H1 (cell line): Measurements from ENCODE around the gene THBD. TPM values are rescaled to one million over a fixed set of nuclear protein-coding genes. Genes with fewer than 3 reads are reported as not detected.

Experiments used
- CTCF ChIA-PET: fragments of 300-600 bp; sonication (Branson Sonifier 250); formaldehyde crosslinking; loops from one replicate; lab custom pipeline; 2021; ENCODE audit not compliant: partially characterized antibody; lab: Charles Lee
- POLR2A ChIA-PET: fragments of 300-600 bp; sonication (Branson Sonifier 250); formaldehyde crosslinking; loops from one replicate; lab custom pipeline; 2021; ENCODE audit warnings: inconsistent platforms; ENCODE audit not compliant: partially characterized antibody; lab: Charles Lee
- DNase-seq, 2 experiments: peaks; one replicate each; pipeline versions ENCODE4 v3.0.0 to v3.0.0-alpha.2; 2010 to 2022; ENCODE audit warnings: low spot score in 2 of 2, low read depth in 1 of 2, mixed read lengths in 1 of 2
- FAIRE-seq: peaks from 2 replicates; lab custom pipeline; 2011; peaks lifted over from hg19 to GRCh38; lab: Jason Lieb, UNC
- H2AFZ ChIP-seq: 2 replicates; pipeline ENCODE4 v1.8.1; 2012; ENCODE audit warnings: low read length, inconsistent platforms
- H2AK5ac ChIP-seq: 2 replicates; pipeline ENCODE4 v1.6.1; 2013; ENCODE audit warnings: low read depth, low read length
- H2BK120ac ChIP-seq: replicated peaks from 2 replicates; pipeline ENCODE3; 2013; ENCODE audit warnings: low read depth, low read length, inconsistent platforms
- H2BK12ac ChIP-seq: 2 replicates; pipeline ENCODE4 v1.6.1; 2013; ENCODE audit warnings: low read depth, low read length
- H2BK15ac ChIP-seq: 2 replicates; pipeline ENCODE4 v1.6.1; 2013; ENCODE audit warnings: low read length
- H2BK20ac ChIP-seq: 2 replicates; pipeline ENCODE4 v1.6.1; 2013; ENCODE audit warnings: low read length
- H2BK5ac ChIP-seq: 2 replicates; pipeline ENCODE4 v1.6.1; 2013; ENCODE audit warnings: low read depth, low read length
- H3K14ac ChIP-seq: 2 replicates; pipeline ENCODE4 v1.6.1; 2013; ENCODE audit warnings: inconsistent platforms; ENCODE audit not compliant: insufficient read length
- H3K18ac ChIP-seq: 2 replicates; pipeline ENCODE4 v1.6.1; 2013; ENCODE audit warnings: low read length; ENCODE audit errors: extremely low read depth
- H3K23ac ChIP-seq: 2 replicates; pipeline ENCODE4 v1.6.1; 2013; ENCODE audit warnings: inconsistent platforms; ENCODE audit not compliant: insufficient read length
- H3K23me2 ChIP-seq: 2 replicates; pipeline ENCODE4 v1.6.1; 2013; ENCODE audit warnings: low read depth, low read length
- H3K27ac ChIP-seq: 2 replicates; pipeline ENCODE4 v1.6.1; 2011; ENCODE audit warnings: low read depth, low read length, inconsistent platforms
- H3K27me3 ChIP-seq, 4 experiments: replicated peaks in 1 of 4; 1 replicate in 1 of 4; 2 replicates in 3 of 4; pipeline versions ENCODE4 v1.6.1 to v1.8.1; 2011 to 2013; ENCODE audit warnings: low read length in 3 of 4, mild to moderate bottlenecking in 3 of 4, inconsistent platforms in 2 of 4, mixed read lengths in 2 of 4, moderate library complexity in 1 of 4; ENCODE audit not compliant: control insufficient read depth in 3 of 4, insufficient read depth in 3 of 4; ENCODE audit errors: extremely low read depth in 1 of 4
- H3K36me3 ChIP-seq, 4 experiments: 2 replicates each; pipeline versions ENCODE4 v1.6.1 to v1.8.1; 2011 to 2013; ENCODE audit warnings: mild to moderate bottlenecking in 4 of 4, low read length in 3 of 4, moderate library complexity in 2 of 4, control low read depth in 1 of 4, inconsistent platforms in 1 of 4; ENCODE audit not compliant: insufficient read depth in 4 of 4, control insufficient read depth in 2 of 4
- H3K4ac ChIP-seq: replicated peaks from 2 replicates; pipeline ENCODE3; 2013; ENCODE audit warnings: low read length, low read depth, mixed read lengths, inconsistent platforms; ENCODE audit not compliant: insufficient read length
- H3K4me1 ChIP-seq, 4 experiments: replicated peaks in 1 of 4; 1 replicate in 1 of 4; 2 replicates in 3 of 4; pipeline versions ENCODE4 v1.6.1 to v1.8.1; 2011 to 2013; ENCODE audit warnings: low read length in 3 of 4, inconsistent platforms in 2 of 4, mixed read lengths in 1 of 4; ENCODE audit not compliant: insufficient read depth in 4 of 4, control insufficient read depth in 3 of 4
- H3K4me2 ChIP-seq, 2 experiments: 2 replicates each; pipeline versions ENCODE4 v1.6.1 to v1.8.1; 2011 to 2013; ENCODE audit warnings: low read depth in 2 of 2, low read length in 2 of 2, control low read depth in 1 of 2, inconsistent platforms in 1 of 2, mild to moderate bottlenecking in 1 of 2; ENCODE audit not compliant: insufficient read depth in 1 of 2
- H3K4me3 ChIP-seq, 4 experiments: fragments of 200-600, 300-600 bp in 1 of 4; sonication (generic), shearing (Covaris generic), sonication (Bioruptor Twin) in 1 of 4; 2 replicates each; pipeline versions ENCODE4 v1.5.1 to v1.8.1; 2011 to 2016; ENCODE audit warnings: low read length in 4 of 4, low read depth in 3 of 4, control low read depth in 2 of 4, inconsistent platforms in 2 of 4, mild to moderate bottlenecking in 2 of 4, mixed read lengths in 1 of 4, moderate library complexity in 1 of 4; ENCODE audit not compliant: insufficient read depth in 2 of 4; ENCODE audit errors: extremely low read depth in 1 of 4
- H3K56ac ChIP-seq: replicated peaks from 2 replicates; pipeline ENCODE3; 2013; ENCODE audit warnings: low read depth, mild to moderate bottlenecking, mixed read lengths, low read length, inconsistent platforms; ENCODE audit not compliant: insufficient read length
- H3K79me1 ChIP-seq: 2 replicates; pipeline ENCODE4 v1.6.1; 2013; ENCODE audit warnings: low read depth, low read length, control low read depth
- H3K79me2 ChIP-seq, 2 experiments: 2 replicates each; pipeline versions ENCODE4 v1.6.1 to v1.8.1; 2012 to 2013; ENCODE audit warnings: low read length in 2 of 2, mild to moderate bottlenecking in 2 of 2, inconsistent platforms in 1 of 2; ENCODE audit not compliant: insufficient read depth in 2 of 2, control insufficient read depth in 1 of 2
- H3K9ac ChIP-seq, 4 experiments: replicated peaks in 1 of 4; 1 replicate in 1 of 4; 2 replicates in 3 of 4; pipeline versions ENCODE4 v1.6.1 to v1.8.1; 2011 to 2013; ENCODE audit warnings: low read depth in 3 of 4, low read length in 3 of 4, control low read depth in 2 of 4, mild to moderate bottlenecking in 2 of 4, moderate library complexity in 2 of 4, inconsistent platforms in 1 of 4; ENCODE audit errors: extremely low read depth in 1 of 4
- H3K9me3 ChIP-seq, 2 experiments: 2 replicates each; pipeline versions ENCODE4 v1.6.1 to v1.8.1; 2012 to 2013; ENCODE audit warnings: mild to moderate bottlenecking in 2 of 2, moderate library complexity in 2 of 2, control low read depth in 1 of 2, inconsistent platforms in 1 of 2, low read depth in 1 of 2, low read length in 1 of 2, mixed read lengths in 1 of 2; ENCODE audit not compliant: insufficient read depth in 2 of 2
- H4K20me1 ChIP-seq, 2 experiments: replicated peaks in 1 of 2; 2 replicates each; pipeline versions ENCODE3 to v1.8.1; 2011 to 2013; ENCODE audit warnings: inconsistent platforms in 2 of 2, low read length in 2 of 2, mild to moderate bottlenecking in 1 of 2; ENCODE audit not compliant: insufficient read depth in 2 of 2, control insufficient read depth in 1 of 2
- H4K5ac ChIP-seq: 2 replicates; pipeline ENCODE4 v1.6.1; 2013; ENCODE audit warnings: low read length, low read depth, mixed read lengths, inconsistent platforms; ENCODE audit not compliant: insufficient read length
- H4K8ac ChIP-seq: 2 replicates; pipeline ENCODE4 v1.8.0; 2013; ENCODE audit warnings: mild to moderate bottlenecking, moderate library complexity, low read length, inconsistent platforms; ENCODE audit not compliant: insufficient read depth; ENCODE audit errors: extremely low read depth
- H4K91ac ChIP-seq: replicated peaks from 2 replicates; pipeline ENCODE3; 2013; ENCODE audit warnings: low read length, mixed read lengths, inconsistent platforms; ENCODE audit not compliant: insufficient read length
- EGR1 ChIP-seq: IDR thresholded peaks from 2 replicates; pipeline ENCODE4 v1.6.1; 2011; ENCODE audit warnings: low read depth, low read length, borderline replicate concordance
- EZH2 ChIP-seq: fragments of 200-600 bp; sonication (generic); IDR thresholded peaks from 2 replicates; pipeline ENCODE4 v1.7.1; 2012; ENCODE audit warnings: low read depth, mild to moderate bottlenecking, moderate library complexity, low read length, inconsistent platforms; ENCODE audit not compliant: severe bottlenecking
- GABPA ChIP-seq: IDR thresholded peaks from 2 replicates; pipeline ENCODE4 v1.6.1; 2011; ENCODE audit warnings: mild to moderate bottlenecking, low read length, moderate library complexity, borderline replicate concordance; ENCODE audit not compliant: insufficient read depth
- JUN ChIP-seq: IDR thresholded peaks from 2 replicates; pipeline ENCODE4 v1.6.1; 2011; ENCODE audit warnings: low read depth, mild to moderate bottlenecking, improper control_type of control experiment, low read length
- KDM4A ChIP-seq: IDR thresholded peaks from one replicate; pipeline ENCODE4 v1.7.1; 2012; ENCODE audit warnings: low read depth, mild to moderate bottlenecking, moderate library complexity, low read length, inconsistent platforms; ENCODE audit not compliant: severe bottlenecking
- POLR2A ChIP-seq, 2 experiments: IDR thresholded peaks; 1 replicate in 1 of 2; 2 replicates in 1 of 2; pipeline ENCODE4 v1.6.1; 2011; ENCODE audit warnings: low read depth in 2 of 2, low read length in 2 of 2, mild to moderate bottlenecking in 2 of 2; ENCODE audit errors: control extremely low read depth in 1 of 2
- RNF2 ChIP-seq: fragments of 200-900, 300-1000 bp; sonication (generic); IDR thresholded peaks from 2 replicates; pipeline ENCODE4 v1.7.1; 2016; ENCODE audit warnings: borderline replicate concordance, low read depth, mild to moderate bottlenecking, antibody characterized with exemption, low read length; ENCODE audit not compliant: poor library complexity, severe bottlenecking; ENCODE audit errors: missing control alignments
- SAP30 ChIP-seq: fragments of 300-600 bp; sonication (generic); IDR thresholded peaks from 2 replicates; pipeline ENCODE4 v1.7.1; 2012; ENCODE audit warnings: low read length, moderate library complexity, mild to moderate bottlenecking, inconsistent platforms; ENCODE audit not compliant: insufficient read depth, insufficient replicate concordance
- SIN3A ChIP-seq, 2 experiments: IDR thresholded peaks in 1 of 2; conservative IDR thresholded peaks in 1 of 2; 2 replicates each; pipeline ENCODE4 v1.6.1; 2011 to 2012; ENCODE audit warnings: low read length in 2 of 2, improper control_type of control experiment in 1 of 2, low read depth in 1 of 2, mild to moderate bottlenecking in 1 of 2
- SIX5 ChIP-seq: IDR thresholded peaks from 2 replicates; pipeline ENCODE4 v1.6.1; 2011; ENCODE audit warnings: mild to moderate bottlenecking, low read depth, low read length
- SP1 ChIP-seq: IDR thresholded peaks from 2 replicates; pipeline ENCODE4 v1.6.1; 2011; ENCODE audit warnings: low read depth, low read length
- TBP ChIP-seq: IDR thresholded peaks from 2 replicates; pipeline ENCODE4 v1.6.1; 2011; ENCODE audit warnings: low read depth, low read length, improper control_type of control experiment
- WGBS, 2 experiments: shearing (Covaris generic) in 1 of 2; methylation state at CpG; one replicate each; pipeline versions ENCODE4 v1.1.6 to v1.1.7; 2013 to 2015; ENCODE audit warnings: low lambda C conversion rate in 2 of 2, mixed read lengths in 2 of 2, inconsistent platforms in 1 of 2, low coverage in 1 of 2, missing lambda C conversion rate in 1 of 2; ENCODE audit not compliant: insufficient replicate concordance in 2 of 2, insufficient coverage in 1 of 2, insufficient read length in 1 of 2; ENCODE audit errors: extremely low coverage in 1 of 2, missing lambda C conversion rate in 1 of 2; 5-methylcytosine and 5-hydroxymethylcytosine counted together
- polyA plus RNA-seq, 7 experiments: library from polyadenylated mRNA; depleted of rRNA in 3 of 7; stranded (reverse) in 5 of 7; unstranded in 2 of 7; fragments of >200 nt in 5 of 7; fragments of 200-250 nt in 2 of 7; gene quantifications; 1 replicate in 5 of 7; 2 replicates in 1 of 7; 4 replicates in 1 of 7; pipeline versions ENCODE4 v1.2.1 to v1.2.3, GENCODE V29; 2011 to 2013; ENCODE audit warnings: missing spikeins in 2 of 7, mixed read lengths in 2 of 7
- total RNA-seq: library from RNA; stranded (reverse); fragmentation: NEBNext Ultra II Directional; extraction: Animal tissue kit (Norgen Biotek cat#: 25700); gene quantifications from 2 replicates; pipeline ENCODE4 v1.2.1, GENCODE V29; 2021

The THBD gene
- total and polyA plus RNA-seq, 2 of the 8 experiments (the other 6 are each of a cell fraction or from before 2014, with no cell fraction given), result 0.21 to 0.43 TPM

DNA sequence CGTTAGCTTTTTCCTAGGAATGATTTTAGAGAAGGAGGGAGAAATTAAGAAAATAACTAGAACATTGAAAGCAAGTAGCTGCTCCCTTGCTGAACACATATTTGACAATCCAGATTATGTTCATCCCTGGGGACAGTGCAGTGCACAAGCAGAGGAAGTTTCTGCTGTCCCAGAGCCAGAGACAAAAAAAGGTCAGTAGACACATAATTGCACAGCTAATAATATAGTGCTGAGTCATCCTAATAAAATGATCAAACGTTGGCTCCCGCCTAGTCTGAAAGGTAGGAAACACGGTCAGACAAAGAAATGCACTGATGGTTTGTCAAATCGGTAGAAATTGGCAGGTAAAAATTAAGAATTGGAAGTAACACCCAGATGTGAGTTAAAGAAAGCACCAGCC, 36.0 kb downstream of the THBD start:
- H3K23me2 ChIP-seq, result no peaks in the 10 kb centered on the region
- ChIA-PET POLR2A (no interaction called here), CTCF (interaction anchor here (0.7 to 1.1 kb wide), 3 partner anchors 188 to 328 kb away, joined by 3 to 5 read pairs (median 3); no protein-coding TSS in a partner anchor)
- H3K79me1 ChIP-seq, result no peaks in the 10 kb centered on the region
- H2BK120ac ChIP-seq, result no peak overlapping the region
- DNase-seq (no peak), FAIRE-seq (no peak)
- H3K4me3 ChIP-seq, result no peak overlapping the region
- H2BK20ac ChIP-seq, result no peak overlapping the region
- no peak overlapping the region for H2AK5ac ChIP-seq
- H3K36me3 ChIP-seq, result no peaks in the 10 kb centered on the region
- no peak overlapping the region for H4K5ac ChIP-seq
- H3K4ac ChIP-seq, result no peak overlapping the region
- H3K4me2 ChIP-seq, result no peak overlapping the region
- no peak overlapping the region for H3K14ac ChIP-seq
- WGBS, 2 experiments, result 86% methylated on average over 5 of the region's 5 CpGs; no CpG with 5 or more reads in 1 of the 2 experiments
- H2AFZ ChIP-seq, result no peak overlapping the region
- H4K20me1 ChIP-seq, result no peaks in the 10 kb centered on the region
- no peaks in the 10 kb centered on the region for H3K79me2 ChIP-seq
- no peaks in the 10 kb centered on the region for H3K4me1 ChIP-seq
- no peak overlapping the region for H4K91ac ChIP-seq
- H3K9ac ChIP-seq, result no peak overlapping the region
- H4K8ac ChIP-seq, result no peak overlapping the region
- H2BK12ac ChIP-seq, result no peak overlapping the region
- H2BK5ac ChIP-seq, result no peak overlapping the region
- TF ChIP-seq EZH2 (no peak), SIX5 (no peak), JUN (no peak), KDM4A (no peak), POLR2A (IDR thresholded peaks at IDR 0.05; ENCODE audit: control extremely low read depth in 1 of 2, low read depth in 2 of 2, low read length in 2 of 2) (no peak), SAP30 (no peak), SP1 (no peak), GABPA (no peak), SIN3A (conservative IDR thresholded peaks at IDR 0.05 in 1 of 2, IDR thresholded peaks at IDR 0.05 in 1 of 2; ENCODE audit: low read depth in 1 of 2, low read length in 2 of 2) (no peak), RNF2 (no peak), TBP (no peak), EGR1 (no peak)
- no peaks in the 10 kb centered on the region for H3K9me3 ChIP-seq
- no peak overlapping the region for H3K18ac ChIP-seq
- no peaks in the 10 kb centered on the region for H3K27me3 ChIP-seq
- H3K27ac ChIP-seq, result no peak overlapping the region
- no peak overlapping the region for H3K56ac ChIP-seq
- H2BK15ac ChIP-seq, result no peak overlapping the region
- no peak overlapping the region for H3K23ac ChIP-seq
